ENCODE measurements around the gene ATP6V0C.

The ATP6V0C gene

DNA sequence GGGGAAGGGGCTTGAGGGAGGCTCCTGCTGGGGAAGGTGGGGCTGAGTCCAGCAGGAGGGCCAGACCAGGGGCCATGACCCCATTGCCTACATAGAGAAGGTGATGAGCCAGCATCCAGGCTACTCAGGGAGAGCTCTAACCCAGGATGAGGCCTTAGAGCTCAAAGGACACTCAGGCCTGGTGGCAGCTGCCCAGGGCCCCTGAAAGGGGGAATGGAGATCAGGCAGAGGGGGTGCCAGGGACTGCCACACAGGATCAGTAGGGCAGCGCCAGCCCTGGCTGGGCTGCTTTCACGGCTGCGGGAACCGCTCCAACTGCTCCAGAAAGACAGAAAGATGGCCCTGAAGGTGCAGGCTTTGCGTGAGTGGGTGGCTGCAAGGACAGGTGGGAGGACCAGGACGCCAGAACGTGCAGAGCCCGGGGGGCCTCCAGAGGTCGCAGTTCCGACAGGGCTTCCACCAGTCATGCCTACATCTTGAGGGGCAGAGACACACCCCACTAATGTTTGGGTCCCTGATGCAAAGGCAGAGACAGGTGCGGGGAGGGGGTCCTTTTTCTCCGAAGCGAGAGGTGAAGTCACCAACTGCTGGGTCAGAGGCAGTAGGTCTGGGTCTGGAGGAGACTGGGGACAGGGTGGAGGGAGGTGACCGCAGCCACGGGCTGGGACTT, 882 bp upstream of the ATP6V0C start:
- no peak for DNase-seq (ENCODE audit: low read depth)

DNA sequence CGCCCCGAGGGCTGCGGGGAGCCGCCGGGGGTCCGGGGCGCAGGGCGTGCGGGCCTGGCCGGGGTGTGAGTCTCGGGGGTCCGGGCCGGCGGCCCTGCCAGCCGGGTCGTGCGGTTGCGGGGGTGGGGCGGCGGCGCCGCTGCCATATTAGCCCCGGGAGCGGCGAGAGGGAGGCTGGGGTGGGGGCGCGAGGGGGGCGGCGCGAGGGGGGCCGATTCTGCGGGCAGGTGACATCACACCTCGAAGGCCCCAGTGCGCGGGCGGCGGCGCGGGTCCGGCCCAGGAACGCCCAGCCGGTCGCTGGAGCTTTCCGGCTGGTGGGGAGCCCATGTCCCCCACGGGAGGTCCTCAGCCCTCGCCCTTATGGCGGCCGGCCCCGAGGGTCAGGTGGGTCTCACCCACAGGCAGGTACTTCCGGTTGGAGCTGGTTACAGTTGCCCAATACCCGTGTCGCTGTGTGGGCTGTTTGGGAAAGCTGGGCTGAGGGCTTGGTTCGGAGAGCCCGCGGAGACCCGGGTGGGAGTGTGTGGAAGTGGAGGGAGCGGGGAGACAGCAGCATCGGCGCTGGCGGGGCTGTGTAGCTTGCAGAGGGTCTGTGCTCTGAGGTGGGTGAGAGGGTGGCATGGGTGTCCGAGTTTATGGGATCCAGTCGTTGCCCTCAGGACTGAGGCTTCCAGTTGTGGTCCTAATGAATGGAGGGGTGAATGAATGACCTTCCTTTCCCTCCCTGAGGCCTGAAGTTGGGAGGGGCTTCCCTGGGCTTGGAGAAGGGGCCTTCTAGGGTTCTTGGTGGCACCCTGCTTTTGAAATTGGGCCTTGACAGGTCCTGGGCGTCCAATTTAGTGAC, 804 bp downstream of the ATP6V0C start:
- peak; percentile 24 for DNase-seq (ENCODE audit: low read depth)

DNA sequence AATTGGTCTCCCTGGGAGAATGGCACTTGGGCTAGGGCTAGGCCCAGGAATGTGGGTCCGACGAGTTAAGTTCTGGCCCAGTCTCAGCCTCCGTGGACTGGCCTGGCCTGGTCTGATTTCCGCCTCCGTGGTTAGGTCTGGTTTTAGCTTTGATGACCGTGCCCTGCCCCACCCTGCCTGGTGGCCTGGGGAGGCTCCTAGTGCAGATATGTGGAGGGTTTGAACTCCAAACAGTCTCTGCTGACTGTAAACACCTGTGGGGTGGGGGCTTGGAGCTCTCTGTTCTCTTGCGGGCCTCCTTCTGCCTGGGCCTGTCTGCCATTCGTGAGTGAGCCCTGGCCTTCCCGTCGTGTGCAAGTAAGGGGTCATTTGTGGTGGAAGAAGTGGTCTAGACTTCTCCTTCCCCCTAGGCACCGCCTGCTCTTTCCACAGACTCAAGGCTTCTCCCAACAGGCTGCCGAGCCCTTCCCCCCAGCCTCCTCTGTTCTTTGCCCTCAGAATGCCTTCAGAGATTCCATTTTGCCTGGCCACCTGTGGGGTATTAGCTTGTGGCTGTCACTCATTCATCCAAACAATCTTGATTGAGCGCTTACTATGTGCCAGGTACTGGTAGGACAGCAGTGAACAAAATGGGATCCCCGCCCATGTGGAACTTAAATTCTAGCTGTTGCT, 1.6 kb downstream of the ATP6V0C start:
- no peak for DNase-seq (ENCODE audit: low read depth)

- no peak for DNase-seq (ENCODE audit: low read depth)
Measured at GRCh38 chr16:2516391-2517240, 2.9 kb downstream of the ATP6V0C start.

DNA sequence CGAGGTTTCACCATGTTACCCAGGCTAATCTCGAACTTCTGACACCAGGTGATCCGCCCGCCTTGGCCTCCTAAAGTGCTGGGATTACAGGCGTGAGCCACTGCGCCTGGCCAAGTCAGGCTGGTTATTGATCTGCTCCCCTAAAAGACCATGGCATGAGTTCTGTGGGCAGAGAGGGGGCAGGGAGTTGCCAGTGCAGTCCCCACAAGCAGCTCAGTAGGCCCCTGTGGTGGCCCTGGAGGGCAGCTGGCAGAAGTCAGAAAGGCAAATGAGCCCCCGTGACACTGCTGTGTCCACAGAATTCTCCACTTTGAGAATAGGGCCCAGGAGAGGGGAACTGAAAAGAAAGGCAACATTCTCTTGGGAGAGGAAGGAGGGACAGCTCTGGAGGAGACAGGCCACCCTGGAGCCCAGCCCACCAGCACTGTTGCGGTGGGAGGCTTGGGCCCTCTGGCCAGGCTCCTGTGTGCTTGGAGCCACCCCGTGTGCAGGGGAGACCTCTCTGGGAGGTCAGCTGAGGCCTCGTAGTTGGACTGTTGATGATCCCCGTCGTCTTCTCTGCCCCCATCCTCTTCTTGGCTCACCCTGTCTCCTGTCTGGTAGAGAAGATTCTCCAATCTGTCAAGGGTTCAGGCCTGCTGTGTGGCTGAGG, 4.3 kb downstream of the ATP6V0C start:
- no peak for DNase-seq (ENCODE audit: low read depth)

- DNase-seq (ENCODE audit: low read depth), result no peak
Measured at GRCh38 chr16:2518823-2519710, 5.3 kb downstream of the ATP6V0C start.

- DNase-seq (ENCODE audit: low read depth), result no peak
Measured at GRCh38 chr16:2519711-2520080, 5.9 kb downstream of the ATP6V0C start.

DNA sequence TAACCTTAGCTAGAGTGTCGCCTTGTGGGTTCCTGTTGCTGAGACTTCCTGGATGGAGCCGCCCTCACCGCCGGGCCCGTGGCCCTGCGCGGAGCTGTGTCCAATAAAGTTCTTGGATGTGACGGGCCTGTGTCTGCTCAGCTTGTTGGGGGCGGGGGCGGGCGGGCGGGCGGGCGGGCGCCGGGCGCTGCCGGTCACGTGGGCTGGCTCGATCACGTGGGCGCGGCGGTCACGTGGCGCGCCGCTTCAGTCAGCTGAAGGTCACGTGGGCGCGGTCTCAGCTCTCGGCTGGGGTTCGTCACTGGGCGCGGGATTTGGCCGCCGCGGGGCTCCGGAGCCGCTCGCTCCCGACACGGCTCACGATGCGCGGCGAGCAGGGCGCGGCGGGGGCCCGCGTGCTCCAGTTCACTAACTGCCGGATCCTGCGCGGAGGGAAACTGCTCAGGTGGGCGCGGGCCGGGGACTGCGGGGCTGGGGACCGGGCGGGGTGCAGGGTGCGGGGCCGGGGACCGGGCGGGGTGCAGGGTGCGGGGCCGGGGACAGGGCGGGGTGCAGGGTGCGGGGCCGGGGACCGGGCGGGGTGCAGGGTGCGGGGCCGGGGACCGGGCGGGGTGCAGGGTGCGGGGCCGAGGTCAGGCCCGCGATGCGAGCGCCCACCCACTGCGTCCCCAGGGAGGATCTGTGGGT, 6.5 kb downstream of the ATP6V0C start, which contains the start of gene AMDHD2:
Gene AMDHD2, plus strand, starts transcription at position 275 of the 687 bp plus-strand sequence. Its CDS starts 88 bp downstream, at position 363.
- DNase-seq (ENCODE audit: low read depth), result peak; percentile 84

- peak; percentile 51 for DNase-seq (ENCODE audit: low read depth)
Measured at GRCh38 chr16:2520784-2521531, 7.2 kb downstream of the ATP6V0C start.

- no peak for DNase-seq (ENCODE audit: low read depth)
Measured at GRCh38 chr16:2523801-2524231, 10.1 kb downstream of the ATP6V0C start.

GRCh38 chr16:2524339-2524938, 10.7 kb downstream of the ATP6V0C start:
- DNase-seq (ENCODE audit: low read depth), result no peak

DNA sequence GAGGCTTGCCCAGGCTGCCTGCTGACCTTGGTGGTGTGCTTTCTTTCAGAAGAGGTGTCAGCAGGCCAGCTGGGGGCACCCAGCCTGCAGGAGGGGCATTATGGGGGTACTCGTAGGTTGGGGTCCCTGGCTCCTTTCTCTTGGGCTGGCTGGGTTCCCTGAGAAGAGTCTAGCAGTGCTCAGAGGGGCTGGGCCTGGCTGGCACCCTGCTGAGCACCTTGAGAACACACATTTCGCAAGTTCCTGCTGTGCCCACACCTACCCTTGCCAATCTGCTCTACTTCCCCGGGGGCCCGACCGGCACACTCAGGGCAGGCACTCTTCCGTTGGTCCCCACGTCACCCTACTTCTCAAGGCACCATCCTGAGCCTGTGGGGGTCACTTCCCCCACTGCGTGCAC, 12.4 kb downstream of the ATP6V0C start:
- DNase-seq (ENCODE audit: low read depth), result no peak

- no peak for DNase-seq (ENCODE audit: low read depth)
Measured at GRCh38 chr16:2527071-2527783, 13.5 kb downstream of the ATP6V0C start.

- no peak for DNase-seq (ENCODE audit: low read depth)
Measured at GRCh38 chr16:2527784-2528100, 14.0 kb downstream of the ATP6V0C start.

DNA sequence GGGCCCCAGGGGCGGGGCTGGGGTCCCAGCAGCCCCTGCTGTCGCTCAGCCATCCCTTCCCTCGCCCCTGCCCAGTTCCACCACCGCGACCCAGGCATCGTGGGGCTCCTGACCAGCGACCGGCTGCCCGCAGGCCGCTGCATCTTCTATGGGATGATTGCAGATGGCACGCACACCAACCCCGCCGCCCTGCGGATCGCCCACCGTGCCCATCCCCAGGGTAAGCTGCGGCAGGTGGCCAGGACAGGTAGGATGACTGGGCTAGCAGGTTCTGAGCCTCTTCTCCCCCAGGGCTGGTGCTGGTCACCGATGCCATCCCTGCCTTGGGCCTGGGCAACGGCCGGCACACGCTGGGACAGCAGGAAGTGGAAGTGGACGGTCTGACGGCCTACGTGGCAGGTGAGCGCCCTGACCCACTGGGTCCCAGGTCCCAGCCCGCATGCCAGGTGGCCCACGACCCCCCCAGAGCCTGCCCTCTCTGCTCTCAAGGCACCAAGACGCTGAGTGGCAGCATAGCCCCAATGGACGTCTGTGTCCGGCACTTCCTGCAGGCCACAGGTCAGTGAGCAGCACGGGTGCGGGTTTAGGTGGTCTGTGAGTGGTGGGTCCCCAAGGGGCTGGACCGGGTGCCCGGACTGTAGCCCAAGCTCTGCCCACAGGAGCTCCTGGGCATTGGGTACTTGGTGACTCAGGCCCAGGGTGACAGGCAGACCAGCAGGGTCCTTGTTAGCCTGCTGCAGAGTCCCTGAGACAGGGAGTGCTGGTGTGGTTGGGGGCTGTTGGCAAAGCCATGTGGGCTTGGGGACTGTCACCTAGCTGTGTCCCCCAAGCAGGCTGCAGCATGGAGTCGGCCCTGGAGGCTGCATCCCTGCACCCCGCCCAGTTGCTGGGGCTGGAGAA, 14.7 kb downstream of the ATP6V0C start:
- no peak for DNase-seq (ENCODE audit: low read depth)

- no peak for DNase-seq (ENCODE audit: low read depth)
Measured at GRCh38 chr16:2529061-2529931, 15.5 kb downstream of the ATP6V0C start.

Data from activated T-helper 1 cell treated with Interleukin-2 at 50 U/mL for 16 hours (primary cell).